HG03571 (cell line): ENCODE measurements around the gene SPEG.
A peak's percentile ranks its signal among the peaks of the same experiment; 100 is the strongest.

Experiments
- ATAC-seq: cut with Tn5 transposase; IDR thresholded peaks from one replicate; pipeline ENCODE4 v1.9.1; 2021; ENCODE audit not compliant: unreplicated experiment

The SPEG gene

GRCh38 chr2:219525533-219526232 is 91.0 kb downstream of the SPEG start:
- no peak for ATAC-seq

- no peak for ATAC-seq
Measured at GRCh38 chr2:219526320-219527075, 91.9 kb downstream of the SPEG start.

GRCh38 chr2:219527076-219527394 is 92.4 kb downstream of the SPEG start:
- ATAC-seq: no peak

- no peak for ATAC-seq
Measured at GRCh38 chr2:219527472-219527871, 92.8 kb downstream of the SPEG start.

- ATAC-seq: peak; percentile 74
Measured at GRCh38 chr2:219530048-219530963, 95.7 kb downstream of the SPEG start.

- ATAC-seq: no peak
Measured at GRCh38 chr2:219531639-219532377, 97.2 kb downstream of the SPEG start.

- no peak for ATAC-seq
Measured at GRCh38 chr2:219532378-219532649, 97.7 kb downstream of the SPEG start.

- no peak for ATAC-seq
Measured at GRCh38 chr2:219533930-219534661, 99.5 kb downstream of the SPEG start.

GRCh38 chr2:219536425-219536824 is 101.8 kb downstream of the SPEG start:
- ATAC-seq: no peak

- no peak for ATAC-seq
Measured at GRCh38 chr2:219536967-219537366, 102.3 kb downstream of the SPEG start.

GRCh38 chr2:219537657-219538488 is 103.2 kb downstream of the SPEG start:
- no peak for ATAC-seq

GRCh38 chr2:219538504-219538951 is 103.9 kb downstream of the SPEG start:
- no peak for ATAC-seq

- ATAC-seq: no peak
Measured at GRCh38 chr2:219538956-219539788, 104.5 kb downstream of the SPEG start.

- no peak for ATAC-seq
Measured at GRCh38 chr2:219539926-219540678, 105.5 kb downstream of the SPEG start.

GRCh38 chr2:219540784-219541504 is 106.3 kb downstream of the SPEG start:
- ATAC-seq: no peak

GRCh38 chr2:219541611-219542180 is 107.1 kb downstream of the SPEG start:
- peak; percentile 47 for ATAC-seq
